ENCODE results near the gene GTPBP3. TPM values are rescaled to one million over a fixed set of nuclear protein-coding genes. Genes with fewer than 3 reads are reported as not detected.

The GTPBP3 gene
- total and polyA plus RNA-seq, 9 of the 15 experiments (the other 6 are each of a cell fraction or from before 2014, with no cell fraction given): 4.9 to 124 (median 22.6) TPM

DNA sequence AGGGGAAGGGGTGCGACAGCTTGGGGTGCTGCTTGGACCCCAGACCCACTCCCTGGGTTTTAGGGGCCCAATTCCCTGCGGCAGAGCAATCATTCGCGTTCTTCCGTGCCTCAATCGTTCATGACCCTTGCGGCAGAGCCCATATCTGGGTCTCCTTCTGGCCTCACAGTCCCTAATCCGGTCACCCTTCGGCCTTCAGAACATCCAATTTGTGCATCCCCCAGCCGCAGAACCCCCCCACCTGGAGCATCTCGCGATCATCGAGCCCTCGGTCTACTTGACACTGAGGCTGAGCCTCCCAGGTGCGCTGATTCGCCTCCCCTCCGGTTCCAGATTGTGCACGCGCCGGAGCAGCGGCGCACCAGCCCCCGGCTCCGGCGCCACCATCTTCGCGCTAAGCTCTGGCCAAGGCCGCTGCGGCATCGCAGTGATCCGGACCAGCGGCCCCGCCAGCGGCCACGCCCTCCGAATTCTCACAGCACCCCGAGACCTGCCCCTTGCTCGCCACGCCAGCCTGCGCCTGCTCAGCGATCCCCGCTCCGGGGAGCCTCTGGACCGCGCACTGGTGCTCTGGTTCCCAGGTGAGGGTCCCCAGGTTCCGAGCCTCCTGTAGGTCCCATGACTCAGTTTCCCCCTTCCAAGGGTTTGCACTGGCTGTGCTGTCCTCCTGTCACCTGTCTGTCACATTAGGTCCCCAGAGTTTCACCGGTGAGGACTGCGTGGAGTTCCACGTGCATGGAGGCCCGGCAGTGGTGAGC, 501 bp downstream of the GTPBP3 start (continued):
- TF ChIP-seq, protein P1, sequence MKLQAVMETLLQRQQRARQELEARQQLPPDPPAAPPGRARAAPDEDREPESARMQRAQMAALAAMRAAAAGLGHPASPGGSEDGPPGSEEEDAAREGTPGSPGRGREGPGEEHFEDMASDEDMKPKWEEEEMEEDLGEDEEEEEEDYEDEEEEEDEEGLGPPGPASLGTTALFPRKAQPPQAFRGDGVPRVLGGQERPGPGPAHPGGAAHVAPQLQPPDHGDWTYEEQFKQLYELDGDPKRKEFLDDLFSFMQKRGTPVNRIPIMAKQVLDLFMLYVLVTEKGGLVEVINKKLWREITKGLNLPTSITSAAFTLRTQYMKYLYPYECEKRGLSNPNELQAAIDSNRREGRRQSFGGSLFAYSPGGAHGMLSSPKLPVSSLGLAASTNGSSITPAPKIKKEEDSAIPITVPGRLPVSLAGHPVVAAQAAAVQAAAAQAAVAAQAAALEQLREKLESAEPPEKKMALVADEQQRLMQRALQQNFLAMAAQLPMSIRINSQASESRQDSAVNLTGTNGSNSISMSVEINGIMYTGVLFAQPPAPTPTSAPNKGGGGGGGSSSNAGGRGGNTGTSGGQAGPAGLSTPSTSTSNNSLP (IDR thresholded peaks at IDR 0.05; ENCODE audit: borderline replicate concordance, low read depth, low read length): no peak
- no peak for TF ChIP-seq GTF2F1 (IDR thresholded peaks at IDR 0.05; ENCODE audit: low read depth, low read length)
- TF ChIP-seq DACH1 (IDR thresholded peaks at IDR 0.05; ENCODE audit: partially characterized antibody): no peak
- TF ChIP-seq, protein P2, sequence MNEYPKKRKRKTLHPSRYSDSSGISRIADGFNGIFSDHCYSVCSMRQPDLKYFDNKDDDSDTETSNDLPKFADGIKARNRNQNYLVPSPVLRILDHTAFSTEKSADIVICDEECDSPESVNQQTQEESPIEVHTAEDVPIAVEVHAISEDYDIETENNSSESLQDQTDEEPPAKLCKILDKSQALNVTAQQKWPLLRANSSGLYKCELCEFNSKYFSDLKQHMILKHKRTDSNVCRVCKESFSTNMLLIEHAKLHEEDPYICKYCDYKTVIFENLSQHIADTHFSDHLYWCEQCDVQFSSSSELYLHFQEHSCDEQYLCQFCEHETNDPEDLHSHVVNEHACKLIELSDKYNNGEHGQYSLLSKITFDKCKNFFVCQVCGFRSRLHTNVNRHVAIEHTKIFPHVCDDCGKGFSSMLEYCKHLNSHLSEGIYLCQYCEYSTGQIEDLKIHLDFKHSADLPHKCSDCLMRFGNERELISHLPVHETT (CRISPR knock-in tag; conservative IDR thresholded peaks at IDR 0.05 in 1 of 2, IDR thresholded peaks at IDR 0.05 in 1 of 2): no peak; a peak in 1 of 4 replicates
- TF ChIP-seq ZKSCAN1 (IDR thresholded peaks at IDR 0.05; ENCODE audit: low read depth, low read length): no peak
- TF ChIP-seq ZFPM2 (CRISPR knock-in tag; IDR thresholded peaks at IDR 0.05): 0 out of 2 replicates have a peak, but pooled peaks have one; percentile 83
- no peak for TF ChIP-seq KDM4B (IDR thresholded peaks at IDR 0.05; ENCODE audit: borderline replicate concordance in 2 of 2, low read depth in 1 of 2)
- TF ChIP-seq CHD4 (IDR thresholded peaks at IDR 0.05; ENCODE audit: insufficient read depth, insufficient replicate concordance, low read depth, low read length, poor library complexity, severe bottlenecking): no peak
- TF ChIP-seq, protein P3, sequence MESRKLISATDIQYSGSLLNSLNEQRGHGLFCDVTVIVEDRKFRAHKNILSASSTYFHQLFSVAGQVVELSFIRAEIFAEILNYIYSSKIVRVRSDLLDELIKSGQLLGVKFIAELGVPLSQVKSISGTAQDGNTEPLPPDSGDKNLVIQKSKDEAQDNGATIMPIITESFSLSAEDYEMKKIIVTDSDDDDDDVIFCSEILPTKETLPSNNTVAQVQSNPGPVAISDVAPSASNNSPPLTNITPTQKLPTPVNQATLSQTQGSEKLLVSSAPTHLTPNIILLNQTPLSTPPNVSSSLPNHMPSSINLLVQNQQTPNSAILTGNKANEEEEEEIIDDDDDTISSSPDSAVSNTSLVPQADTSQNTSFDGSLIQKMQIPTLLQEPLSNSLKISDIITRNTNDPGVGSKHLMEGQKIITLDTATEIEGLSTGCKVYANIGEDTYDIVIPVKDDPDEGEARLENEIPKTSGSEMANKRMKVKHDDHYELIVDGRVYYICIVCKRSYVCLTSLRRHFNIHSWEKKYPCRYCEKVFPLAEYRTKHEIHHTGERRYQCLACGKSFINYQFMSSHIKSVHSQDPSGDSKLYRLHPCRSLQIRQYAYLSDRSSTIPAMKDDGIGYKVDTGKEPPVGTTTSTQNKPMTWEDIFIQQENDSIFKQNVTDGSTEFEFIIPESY (CRISPR knock-in tag; IDR thresholded peaks at IDR 0.05): no peak
- no peak for TF ChIP-seq RBM39 (optimal IDR thresholded peaks at IDR 0.05; ENCODE audit: low read depth, low read length)
- TF ChIP-seq FOXJ3 (CRISPR knock-in tag; IDR thresholded peaks at IDR 0.05): no peak
- peak in 1 of 2 experiments; percentile 40; a peak in 2 of 4 replicates for TF ChIP-seq SIN3A (IDR thresholded peaks at IDR 0.05; ENCODE audit: borderline replicate concordance in 2 of 2, control insufficient read depth in 1 of 2, low read depth in 2 of 2, low read length in 2 of 2)
- no peak for TF ChIP-seq NFATC3 (IDR thresholded peaks at IDR 0.05)
- TF ChIP-seq, protein P4, sequence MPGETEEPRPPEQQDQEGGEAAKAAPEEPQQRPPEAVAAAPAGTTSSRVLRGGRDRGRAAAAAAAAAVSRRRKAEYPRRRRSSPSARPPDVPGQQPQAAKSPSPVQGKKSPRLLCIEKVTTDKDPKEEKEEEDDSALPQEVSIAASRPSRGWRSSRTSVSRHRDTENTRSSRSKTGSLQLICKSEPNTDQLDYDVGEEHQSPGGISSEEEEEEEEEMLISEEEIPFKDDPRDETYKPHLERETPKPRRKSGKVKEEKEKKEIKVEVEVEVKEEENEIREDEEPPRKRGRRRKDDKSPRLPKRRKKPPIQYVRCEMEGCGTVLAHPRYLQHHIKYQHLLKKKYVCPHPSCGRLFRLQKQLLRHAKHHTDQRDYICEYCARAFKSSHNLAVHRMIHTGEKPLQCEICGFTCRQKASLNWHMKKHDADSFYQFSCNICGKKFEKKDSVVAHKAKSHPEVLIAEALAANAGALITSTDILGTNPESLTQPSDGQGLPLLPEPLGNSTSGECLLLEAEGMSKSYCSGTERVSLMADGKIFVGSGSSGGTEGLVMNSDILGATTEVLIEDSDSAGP (CRISPR knock-in tag; IDR thresholded peaks at IDR 0.05): no peak; the same call in 1 of the 2 replicates
- TF ChIP-seq, protein P5, sequence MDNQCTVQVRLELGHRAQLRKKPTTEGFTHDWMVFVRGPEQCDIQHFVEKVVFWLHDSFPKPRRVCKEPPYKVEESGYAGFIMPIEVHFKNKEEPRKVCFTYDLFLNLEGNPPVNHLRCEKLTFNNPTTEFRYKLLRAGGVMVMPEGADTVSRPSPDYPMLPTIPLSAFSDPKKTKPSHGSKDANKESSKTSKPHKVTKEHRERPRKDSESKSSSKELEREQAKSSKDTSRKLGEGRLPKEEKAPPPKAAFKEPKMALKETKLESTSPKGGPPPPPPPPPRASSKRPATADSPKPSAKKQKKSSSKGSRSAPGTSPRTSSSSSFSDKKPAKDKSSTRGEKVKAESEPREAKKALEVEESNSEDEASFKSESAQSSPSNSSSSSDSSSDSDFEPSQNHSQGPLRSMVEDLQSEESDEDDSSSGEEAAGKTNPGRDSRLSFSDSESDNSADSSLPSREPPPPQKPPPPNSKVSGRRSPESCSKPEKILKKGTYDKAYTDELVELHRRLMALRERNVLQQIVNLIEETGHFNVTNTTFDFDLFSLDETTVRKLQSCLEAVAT (IDR thresholded peaks at IDR 0.05): no peak
- no peak for TF ChIP-seq BMI1 (IDR thresholded peaks at IDR 0.05; ENCODE audit: low read length)
